Measurements from ENCODE around the gene NPSR1.
"Not testable (repeated sequence)": the region's sequence is repeated elsewhere in the genome, so short reads cannot be mapped to it uniquely, and the experiment has no call there.

Gene NPSR1

DNA sequence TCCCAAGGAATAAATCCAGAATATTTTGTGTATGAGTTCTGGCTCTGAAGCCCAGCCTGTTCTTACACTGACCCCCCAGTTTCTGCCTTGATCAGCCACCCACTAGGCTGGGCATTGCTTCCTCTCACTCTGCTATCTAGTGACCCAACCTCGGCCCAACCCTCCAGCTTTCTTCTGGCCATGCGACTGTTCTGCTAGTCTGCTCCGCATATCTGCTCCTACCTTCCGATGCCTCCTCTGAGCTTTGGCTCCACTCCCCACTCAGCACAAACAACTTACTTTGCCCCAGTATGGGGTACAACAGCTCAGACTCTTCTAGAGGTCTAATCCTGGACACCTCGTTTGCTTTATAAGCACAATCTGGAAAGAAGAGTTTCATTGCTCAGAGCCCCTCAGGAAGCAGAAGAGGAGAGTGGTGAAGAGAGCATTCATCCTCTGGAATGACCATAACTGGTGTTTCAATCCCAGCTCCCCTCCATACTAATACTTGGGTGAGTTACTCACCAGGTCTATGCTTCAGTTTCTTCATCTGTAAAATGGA is 99.6 kb downstream of the NPSR1 start:
- DNase-seq (ENCODE audit: low spot score): no peak

DNA sequence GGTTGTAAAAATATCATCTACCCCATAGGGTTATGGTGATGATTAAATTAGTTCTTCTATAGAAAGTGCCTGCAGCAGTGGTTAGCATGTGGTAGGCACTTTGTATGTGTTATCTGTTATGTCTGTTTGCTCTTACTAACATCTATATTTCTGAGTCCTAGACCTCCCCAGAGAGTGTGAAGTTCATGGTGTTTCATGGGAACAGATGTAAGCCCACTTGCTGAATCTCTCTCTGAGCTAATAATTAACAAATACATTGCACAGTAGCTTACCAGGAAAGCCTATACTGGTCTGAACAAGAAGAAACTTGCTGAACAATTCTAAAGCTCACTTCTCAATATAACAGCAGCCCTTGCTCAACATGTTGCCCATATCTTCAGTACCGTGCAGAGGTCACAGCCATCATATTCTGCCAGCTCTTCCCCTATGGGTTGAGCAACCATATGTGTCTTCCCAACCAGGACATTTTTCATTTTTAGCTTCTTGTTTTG is 100.1 kb downstream of the NPSR1 start:
- no peak for DNase-seq (ENCODE audit: low spot score)

DNA sequence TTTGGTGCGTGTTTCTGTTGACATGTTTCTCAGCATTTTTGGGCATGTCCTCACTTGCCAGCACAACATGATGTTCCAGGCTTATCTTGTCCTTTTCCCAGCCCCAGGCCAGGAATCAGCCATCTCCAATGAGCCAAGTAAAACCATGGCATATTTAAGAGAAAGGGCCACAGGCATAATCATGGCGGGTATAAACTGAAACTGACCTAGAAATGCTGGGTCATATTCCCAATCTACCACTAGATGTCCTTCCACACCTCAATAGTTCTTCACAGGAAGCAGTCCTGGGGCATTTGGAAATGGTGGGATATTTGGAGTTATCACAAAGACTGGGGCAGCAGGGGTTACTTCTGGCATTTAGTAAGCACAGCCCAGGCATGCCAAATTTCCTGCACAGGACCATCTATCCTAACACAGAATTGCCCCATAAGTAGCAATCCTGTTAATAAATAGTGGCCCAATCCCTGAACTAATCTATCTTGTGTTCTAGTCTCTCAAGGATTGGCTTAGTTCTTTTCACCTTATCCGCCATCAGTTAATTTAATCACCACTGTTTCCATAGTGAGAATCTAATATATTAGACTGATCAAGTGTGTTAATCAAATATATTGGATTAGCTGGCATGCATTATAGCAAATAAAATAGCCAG is 101.6 kb downstream of the NPSR1 start:
- DNase-seq (ENCODE audit: low spot score): no peak

DNA sequence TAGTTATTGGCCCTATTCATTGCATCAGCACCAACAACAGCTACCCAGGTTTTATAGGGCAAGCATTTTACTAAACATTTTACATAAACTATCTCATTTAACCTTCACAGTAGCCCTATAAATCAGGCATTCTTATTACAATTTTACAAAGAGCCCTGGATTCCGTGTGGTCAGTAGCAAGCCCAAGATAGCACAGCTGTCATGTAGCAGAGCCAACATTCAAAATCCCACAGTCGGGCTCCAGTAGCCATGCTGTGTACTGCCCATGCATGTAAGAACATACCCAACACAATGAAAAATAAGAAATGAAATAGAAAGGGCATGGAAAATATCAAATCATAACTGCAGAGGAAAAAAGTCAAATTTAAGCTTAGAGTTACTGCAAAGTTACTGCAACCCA is 102.3 kb downstream of the NPSR1 start:
- no peak for DNase-seq (ENCODE audit: low spot score)

DNA sequence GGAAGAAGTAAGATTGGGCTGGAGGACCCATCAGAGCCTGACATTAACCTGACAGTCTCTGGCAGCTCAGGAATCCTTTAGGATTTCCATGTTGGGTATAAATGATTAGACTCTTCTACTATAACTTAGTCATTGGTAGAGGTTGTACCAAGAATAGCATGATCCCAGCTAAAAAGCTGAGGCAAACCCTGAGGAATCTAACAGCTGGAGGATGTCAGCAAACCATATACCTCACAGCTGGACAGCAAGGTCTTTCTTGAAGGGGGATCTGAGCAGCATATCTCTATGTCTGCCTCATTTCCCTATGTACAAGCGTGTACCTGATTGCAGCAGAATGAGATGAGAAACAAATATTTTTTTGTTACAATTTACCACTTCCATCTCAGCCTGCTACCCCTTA is 103.2 kb downstream of the NPSR1 start:
- DNase-seq (ENCODE audit: low spot score): no peak

DNA sequence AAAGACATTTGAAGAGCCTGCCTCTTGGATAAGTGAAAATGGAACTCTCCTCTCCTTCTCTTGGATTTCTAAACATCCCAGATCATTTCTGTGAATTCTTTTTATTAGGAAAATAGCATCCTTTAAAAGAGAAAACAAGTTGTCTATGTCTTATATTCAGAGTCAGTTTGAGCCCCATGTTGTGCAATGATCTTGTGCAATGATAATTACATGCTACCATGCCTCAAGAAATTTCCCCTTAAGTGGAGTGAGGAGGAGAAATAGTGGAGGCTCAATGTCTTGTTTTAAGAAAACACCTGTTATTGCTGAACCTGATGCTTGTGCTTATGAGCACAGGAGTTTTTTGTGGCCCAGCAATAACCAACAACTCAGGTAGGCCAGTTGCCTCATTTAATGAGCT is 103.6 kb downstream of the NPSR1 start:
- no peak for DNase-seq (ENCODE audit: low spot score)

DNA sequence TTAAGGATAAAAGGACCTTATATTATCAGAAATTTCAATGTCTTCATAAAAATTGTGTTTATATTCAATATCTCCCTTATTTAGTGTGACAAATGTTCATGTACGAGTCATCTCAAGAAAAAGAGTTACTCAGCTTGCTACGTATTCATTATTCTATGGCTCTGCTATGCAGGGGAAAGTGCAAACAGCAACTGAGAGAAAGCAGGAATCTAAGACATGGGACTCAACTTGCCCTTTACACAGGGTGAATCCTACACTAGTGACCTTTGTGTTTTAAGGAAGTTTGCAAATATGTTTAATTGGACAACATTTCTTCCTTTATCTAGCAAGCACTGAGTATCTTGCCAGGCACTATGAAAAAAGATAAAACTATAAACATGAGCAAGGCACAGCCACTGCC is 104.7 kb downstream of the NPSR1 start:
- DNase-seq (ENCODE audit: low spot score): no peak

DNA sequence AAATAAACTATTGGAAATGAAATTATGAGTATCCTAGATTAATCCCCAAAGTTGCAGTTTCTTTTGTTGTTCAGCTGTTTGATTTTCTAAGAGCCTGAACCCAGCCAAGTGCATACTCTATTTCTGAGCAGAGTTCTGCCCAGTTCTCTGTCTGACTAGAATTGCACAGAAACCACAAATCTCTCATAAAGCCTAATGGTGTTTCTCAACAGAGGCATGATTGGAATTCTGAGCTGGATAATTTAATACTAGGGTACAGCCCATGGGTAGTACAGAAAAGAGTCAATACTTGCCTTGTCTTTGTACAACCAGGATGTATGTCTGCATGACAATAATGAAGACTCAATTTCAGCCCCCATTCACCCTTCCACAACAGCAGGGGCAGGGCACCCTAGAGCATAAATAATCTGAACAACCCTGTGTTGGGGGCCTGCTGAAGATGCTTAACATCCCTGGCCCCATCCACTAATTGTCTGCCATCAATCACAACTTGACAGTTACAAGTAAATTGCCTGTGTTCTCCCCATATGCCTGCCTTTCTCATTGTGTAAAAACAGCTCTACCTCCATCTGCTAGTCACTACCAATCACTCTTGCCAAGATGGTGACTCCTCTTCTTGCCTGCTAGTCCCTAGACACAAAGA is 114.4 kb downstream of the NPSR1 start:
- DNase-seq (ENCODE audit: low spot score): no peak

DNA sequence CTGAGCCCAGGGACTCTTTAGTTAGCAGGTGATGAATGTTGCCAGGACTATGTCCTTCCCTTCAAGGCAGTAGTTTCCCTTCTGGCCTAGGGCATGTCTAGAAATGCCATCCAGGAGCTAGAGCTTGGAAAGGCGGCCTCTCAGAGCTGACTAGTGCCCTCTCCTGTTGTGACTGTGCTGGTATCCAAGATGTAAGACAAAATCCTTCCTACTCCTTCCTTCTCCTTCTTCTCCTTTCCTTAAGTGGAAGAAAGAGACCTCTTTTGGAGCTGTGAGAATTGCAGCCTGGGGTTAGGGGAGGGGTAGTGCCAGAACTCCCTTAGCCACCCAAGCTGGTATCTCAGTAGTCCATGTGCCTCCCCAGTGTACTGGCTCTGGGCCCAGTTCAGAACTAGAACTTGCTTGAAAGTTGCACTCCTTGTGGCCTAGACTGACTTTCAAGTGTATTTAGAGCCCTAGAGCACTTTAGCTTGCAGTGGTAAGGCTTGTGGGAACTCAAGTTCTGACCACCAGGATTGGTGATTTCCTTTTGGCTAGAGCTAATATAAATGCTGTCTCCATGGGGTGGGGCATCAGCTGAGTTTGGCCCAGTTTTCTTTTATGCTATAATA is 118.8 kb downstream of the NPSR1 start:
- no peak for DNase-seq (ENCODE audit: low spot score)

DNA sequence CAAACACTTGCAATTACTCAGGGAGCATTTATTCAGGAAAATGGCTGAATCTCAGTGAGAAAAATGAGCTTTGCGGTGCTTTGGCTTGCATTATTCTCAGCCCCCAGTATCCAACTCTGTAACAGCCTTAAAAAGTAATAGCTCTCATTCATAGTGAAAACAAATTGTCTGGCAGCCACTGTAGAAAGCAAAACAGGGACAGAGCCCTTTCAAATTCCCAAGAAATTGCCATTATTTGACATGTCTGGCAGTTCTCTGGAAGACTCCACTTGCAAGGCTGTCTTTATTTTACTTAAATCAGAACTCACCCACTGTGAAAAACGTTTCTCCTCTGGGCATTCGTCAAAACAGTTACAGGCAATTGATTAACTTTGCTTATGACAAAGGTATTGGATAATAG is 122.5 kb downstream of the NPSR1 start:
- no peak for DNase-seq (ENCODE audit: low spot score)

DNA sequence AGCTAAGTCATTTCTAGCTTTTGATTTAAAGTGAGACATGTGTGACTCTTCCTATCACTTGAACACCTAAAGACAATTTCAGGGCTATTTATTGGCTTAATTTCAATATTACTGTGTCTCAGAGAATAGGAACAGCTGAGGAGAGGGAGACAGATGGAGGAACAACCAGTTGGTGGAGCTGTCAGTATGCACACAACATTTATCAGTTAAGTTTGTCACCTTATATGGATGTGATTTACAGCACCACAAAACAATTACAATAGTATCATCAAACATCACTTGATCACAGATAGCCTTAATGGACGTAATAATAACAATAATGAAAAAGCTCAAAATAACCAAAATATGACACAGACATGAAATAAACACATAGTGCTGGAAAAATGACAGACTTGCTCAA is 129.6 kb downstream of the NPSR1 start:
- DNase-seq (ENCODE audit: low spot score): no peak

DNA sequence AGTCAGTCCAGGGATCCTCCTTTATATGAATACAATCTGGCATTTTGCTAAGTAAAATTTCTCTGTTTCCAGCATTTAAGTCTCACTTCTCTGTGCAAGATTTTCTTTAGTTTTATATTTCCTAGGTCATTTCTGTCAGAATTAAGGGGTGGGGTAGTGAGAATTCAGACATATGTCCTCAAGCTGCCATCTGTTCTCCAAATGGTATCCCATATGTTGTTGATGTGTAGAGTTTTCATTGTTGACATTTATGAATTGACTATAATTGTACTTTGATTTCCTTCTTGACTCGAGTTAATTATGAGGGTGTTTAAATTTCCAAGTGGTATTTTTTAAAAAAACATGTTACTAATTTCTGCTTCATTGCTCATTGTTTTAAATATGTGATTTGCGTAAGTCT is 148.8 kb downstream of the NPSR1 start:
- no peak for DNase-seq (ENCODE audit: low spot score)

DNA sequence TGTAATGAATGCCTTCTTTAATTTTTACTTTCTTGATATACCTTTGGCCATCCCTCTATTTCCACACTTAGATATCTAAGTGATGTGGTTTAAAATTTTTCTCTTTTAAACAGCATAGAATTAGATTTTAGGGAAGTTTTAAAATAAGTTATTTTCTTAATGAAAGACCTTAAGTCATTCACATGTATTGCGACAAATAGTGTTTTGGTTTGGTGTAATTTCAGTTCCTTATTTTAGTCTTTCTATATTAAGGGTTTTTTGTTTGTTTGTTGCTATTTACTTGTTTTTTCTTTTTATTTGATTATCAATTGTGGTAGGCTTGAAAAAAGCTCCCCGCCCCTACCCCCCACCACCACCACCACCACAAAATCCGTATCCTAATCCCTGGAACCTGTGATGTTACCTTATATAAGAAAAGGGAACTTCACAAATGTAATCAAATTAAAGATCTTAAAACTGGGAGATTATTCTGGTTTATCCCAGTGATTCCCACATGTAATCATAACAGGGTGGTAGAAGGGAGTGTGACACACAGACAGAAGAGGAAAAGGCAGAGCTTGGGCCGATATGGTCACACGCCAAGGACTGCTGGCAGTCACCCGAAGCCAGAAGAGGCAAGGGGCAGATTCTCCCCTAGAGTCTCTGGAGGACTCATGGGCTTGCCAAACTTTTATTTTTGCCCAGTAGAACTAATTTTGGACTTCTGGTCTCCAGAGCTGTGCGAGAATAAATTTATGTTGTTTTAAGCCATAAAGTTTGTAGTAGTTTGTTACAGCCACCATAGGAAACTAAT is 149.7 kb downstream of the NPSR1 start:
- DNase-seq (ENCODE audit: low spot score): no peak

DNA sequence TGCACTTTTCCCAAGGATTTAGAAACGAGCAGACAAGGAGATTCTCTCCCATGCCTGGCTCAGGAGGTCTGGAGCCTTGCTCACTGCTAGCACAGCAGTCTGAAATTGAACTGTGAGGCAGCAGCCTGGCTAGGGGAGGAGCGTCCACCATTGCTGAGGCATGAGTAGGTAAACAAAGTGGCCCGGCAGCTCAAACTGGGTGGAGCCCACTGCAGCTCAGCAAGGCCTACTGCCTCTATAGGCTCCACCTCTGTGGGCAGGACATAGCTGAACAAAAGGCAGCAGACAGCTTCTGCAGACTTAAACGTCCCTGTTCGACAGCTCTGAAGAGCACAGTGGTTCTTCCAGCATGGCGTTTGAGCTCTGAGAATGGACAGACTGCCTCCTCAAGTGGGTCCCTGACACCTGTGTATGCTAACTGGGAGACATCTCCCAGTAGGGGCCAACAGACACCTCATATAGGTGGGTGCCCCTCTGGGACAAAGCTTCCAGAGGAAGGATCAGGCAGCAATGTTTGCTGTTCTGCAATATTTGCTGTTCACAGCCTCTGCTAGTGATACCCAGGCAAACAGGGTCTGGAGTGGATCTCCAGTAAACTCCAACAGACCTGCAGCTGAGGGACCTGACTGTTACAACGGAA is 156.3 kb downstream of the NPSR1 start:
- DNase-seq (ENCODE audit: low spot score): not testable (repeated sequence)

DNA sequence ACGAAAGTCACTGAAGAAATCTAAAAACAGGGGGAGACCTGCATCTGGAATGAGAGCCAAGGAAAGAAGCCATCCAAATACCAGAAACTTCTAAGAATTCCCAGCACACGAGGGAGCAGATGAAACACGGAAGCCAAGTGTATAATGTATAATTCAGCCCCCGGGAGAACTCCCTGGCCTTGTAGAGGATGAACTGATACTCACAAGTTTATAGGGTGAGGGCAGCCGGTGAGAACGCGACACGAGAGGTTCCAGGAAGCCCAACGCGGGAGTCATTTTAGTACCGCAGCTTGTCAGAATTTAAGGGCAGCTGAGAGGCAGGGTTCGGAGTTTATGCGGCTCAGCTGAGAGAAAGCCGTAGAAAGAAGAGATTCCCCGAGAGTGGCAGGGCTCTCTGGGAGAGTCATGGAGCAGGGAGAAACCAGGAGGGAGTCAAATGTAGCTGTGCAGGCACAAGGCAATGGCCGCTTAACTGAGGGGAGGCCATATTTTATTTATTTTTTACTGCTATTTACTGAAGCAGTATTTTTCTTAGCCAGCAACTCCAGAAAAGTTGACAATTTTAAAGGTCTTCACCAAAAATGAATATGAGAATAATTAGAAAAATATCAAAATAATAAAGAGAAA is 164.0 kb downstream of the NPSR1 start:
- no peak for DNase-seq (ENCODE audit: low spot score)

DNA sequence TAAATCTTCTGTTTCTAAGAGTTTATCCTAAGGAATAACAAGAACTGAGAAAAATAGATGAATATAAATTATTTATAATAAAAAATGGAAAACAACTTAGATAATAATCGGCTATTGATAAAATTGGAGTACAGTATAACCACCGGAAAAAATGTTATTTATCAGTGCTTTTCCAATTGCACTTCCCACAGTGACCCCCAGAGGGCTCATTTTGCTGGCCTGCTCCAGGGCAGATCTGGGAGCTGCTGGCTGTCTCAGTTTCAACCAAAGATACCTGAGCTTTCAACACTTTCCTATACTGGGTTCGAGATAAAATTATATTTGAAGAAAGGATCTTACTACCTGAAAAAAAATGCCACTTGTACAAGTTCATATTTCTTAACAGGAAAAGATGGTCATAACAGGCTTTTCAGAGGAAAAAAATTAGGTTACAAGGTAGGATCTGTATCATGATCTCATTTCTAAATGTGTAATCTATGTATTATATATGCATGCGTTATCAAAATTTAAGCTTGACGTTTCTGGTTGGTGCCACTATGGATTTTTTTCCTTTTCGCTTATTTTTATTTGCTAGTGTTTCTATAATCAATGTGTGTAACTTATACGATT is 165.7 kb downstream of the NPSR1 start:
- peak; percentile 23 for DNase-seq (ENCODE audit: low spot score)

DNA sequence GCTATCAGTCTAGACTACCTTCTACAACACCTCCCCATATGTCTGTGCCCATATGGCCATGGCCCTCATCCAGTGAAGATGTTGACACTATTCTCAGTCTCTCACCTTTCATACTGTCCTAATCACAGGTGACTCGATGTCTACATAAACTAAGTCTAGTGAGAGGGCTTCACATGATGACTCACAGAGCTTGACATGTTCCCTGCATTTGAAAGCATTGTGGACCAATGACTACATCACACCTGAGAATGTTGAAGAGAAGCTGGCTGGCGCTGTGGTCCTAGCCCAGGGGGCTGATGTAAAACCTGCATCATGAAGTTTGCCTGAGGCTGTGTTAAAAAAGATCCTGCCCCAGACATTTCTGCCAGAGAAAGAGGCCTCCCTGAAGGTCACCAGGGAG is 167.2 kb downstream of the NPSR1 start:
- no peak for DNase-seq (ENCODE audit: low spot score)

DNA sequence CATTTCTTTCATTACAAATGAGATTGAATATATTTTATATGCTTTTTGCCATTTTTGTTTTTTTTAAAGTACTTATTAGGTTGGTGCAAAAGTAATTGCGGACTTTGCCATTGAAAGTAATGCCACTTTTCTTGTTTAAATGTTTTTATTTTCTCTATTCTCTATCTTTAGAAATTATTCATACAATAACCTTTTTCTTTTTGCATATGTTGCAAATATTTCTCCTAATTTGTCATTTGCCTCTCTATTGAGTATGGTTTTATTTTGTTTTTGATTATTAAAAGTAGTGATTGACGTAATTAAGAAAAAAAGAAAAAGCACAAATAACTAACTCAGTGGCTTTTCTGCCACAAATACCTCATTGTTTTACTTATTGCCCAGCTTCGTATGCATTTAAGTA is 172.4 kb downstream of the NPSR1 start:
- no peak for DNase-seq (ENCODE audit: low spot score)

DNA sequence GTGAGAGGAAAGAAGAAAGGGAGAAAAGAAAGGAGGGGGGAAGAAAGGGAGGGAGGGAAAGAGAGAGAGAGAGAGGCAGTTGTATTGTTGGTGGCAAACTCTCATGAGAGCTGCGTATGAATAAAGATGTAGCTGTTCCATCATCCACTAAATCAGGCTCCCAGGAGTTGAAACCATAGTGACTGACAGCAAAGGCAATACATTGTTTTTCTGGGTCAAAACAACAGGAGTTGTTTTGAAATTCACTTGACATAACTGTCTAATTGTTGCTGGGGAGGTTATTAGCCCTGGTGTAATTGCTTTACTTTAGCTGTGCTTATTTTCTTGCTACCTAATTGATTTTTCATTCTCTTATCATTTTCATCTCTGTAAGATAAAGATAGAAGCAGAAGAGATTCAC is 173.4 kb downstream of the NPSR1 start:
- no peak for DNase-seq (ENCODE audit: low spot score)

DNA sequence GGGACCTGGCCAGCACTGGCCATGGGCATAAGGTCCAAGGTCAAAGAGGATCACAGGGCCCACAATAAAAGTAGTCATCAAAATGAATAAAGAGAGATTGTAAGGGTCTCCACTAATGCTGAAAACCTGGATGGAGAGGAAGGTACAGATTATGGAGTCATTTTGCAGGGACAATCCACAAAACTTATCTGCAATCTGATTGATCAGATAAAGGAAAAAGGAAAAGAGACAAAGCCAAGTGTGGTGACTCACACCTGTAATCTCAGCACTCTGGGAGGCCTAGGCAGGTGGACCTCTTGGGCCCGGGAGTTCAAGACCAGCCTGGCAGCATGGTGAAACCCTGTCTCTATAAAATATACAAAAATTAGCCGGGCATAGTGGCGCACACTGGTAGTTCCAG is 174.0 kb downstream of the NPSR1 start:
- no peak for DNase-seq (ENCODE audit: low spot score)
